Activated CD4-positive, alpha-beta T cell treated with anti-CD3 and anti-CD28 coated beads, Interleukin-2, amount 50 U/mL, for 16 hours (primary cell): Measurements from ENCODE around the gene DSG2.
"Not testable (repeated sequence)": the region's sequence is repeated elsewhere in the genome, so short reads cannot be mapped to it uniquely, and the experiment has no call there.

ENCODE experiments used
- DNase-seq: peaks from one replicate; pipeline ENCODE4 v3.0.0-alpha.2; 2020

The DSG2 gene

DNA sequence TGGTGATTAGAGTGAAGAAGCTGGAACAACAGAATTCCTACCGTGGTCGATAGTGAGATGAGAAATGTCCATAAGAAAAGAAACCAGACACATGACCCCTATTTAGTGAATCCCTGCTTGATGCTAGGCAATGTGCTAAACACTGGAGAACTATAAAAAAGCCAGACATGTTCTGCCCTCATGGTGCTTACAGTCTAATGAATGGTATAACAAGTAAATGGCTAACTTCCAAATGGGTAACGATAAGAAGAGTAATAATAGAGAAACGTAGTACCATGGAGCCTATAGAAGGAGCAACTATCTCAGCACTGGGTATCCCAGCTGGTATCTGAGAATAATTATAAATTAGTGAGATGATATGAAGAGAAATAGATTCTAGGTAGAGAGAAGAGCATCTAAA, 5.0 kb downstream of the DSG2 start:
- DNase-seq = no peak

- no peak for DNase-seq
Observed at GRCh38 chr18:31504455-31505147, 6.6 kb downstream of the DSG2 start.

GRCh38 chr18:31505156-31505555, 7.2 kb downstream of the DSG2 start:
- no peak for DNase-seq

GRCh38 chr18:31506024-31506742, 8.2 kb downstream of the DSG2 start:
- no peak for DNase-seq

GRCh38 chr18:31507124-31507523, 9.1 kb downstream of the DSG2 start:
- DNase-seq = not testable (repeated sequence)

GRCh38 chr18:31508781-31509180, 10.8 kb downstream of the DSG2 start:
- DNase-seq = no peak

DNA sequence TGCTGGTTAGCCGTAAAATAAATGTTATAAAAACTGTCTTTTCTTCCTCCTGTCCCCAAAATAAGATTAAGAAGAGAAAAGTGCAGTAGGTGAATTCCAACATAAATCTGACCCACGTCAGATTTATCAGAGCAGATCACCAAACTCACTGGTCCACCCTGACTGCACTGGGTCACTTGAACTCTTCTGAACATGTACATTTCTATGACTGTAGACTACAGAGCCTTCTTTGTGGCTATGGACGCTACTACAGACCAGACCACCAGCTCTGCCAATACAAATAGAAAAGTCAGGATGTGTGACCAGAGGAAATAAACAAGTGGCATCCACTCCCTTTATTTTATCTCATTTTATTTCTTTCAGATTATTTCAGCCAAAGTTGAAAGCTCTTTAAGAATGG, 11.6 kb downstream of the DSG2 start:
- DNase-seq = no peak

- DNase-seq = no peak
Observed at GRCh38 chr18:31510319-31510718, 12.3 kb downstream of the DSG2 start.

DNA sequence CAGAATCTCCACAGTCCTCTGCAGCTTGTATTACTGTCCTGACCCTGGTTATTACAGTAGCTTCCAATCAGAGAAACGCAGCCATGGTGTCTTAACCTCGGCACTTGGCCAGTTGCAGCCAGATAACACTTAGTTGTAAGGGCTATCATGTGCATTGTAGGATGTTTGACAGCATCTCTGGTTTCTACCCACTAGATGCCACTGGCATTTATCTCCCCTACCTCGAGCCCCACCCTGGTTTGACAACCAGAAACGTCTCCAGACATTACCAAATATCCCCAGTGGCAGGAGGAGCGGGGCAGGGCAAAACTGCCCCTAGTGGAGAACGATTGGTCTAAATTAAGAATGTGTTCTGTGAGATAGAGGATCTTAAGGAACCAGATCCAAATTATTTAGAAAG, 13.1 kb downstream of the DSG2 start:
- DNase-seq = no peak

DNA sequence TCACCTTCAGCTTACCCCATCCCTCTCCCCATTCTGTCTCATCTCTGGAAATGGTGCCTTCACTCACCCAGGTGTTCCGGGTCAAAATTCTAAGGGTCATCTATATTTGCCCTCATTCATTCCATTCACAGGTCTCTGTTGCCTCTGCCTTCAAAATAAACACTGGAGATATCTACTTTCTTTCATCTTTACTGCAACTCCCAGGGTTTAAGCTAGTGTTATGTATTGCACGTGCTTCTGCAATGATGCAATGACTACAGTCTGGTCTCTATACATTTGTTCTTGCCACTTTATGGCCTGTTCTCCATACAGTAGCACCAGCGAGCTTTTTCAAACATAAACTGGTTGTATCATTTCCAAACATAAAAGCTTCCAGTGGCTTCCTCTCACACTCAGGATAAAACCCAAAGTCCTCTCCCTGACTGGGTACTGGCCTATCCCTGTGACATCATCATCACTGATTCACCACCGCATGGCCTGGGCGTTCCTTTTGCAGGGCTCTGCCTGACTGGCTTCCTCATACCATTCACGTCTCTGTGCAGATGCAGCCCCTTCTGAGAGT, 14.3 kb downstream of the DSG2 start:
- no peak for DNase-seq

GRCh38 chr18:31513189-31513935, 15.4 kb downstream of the DSG2 start:
- DNase-seq = no peak

- no peak for DNase-seq
Observed at GRCh38 chr18:31516437-31516836, 18.5 kb downstream of the DSG2 start.

DNA sequence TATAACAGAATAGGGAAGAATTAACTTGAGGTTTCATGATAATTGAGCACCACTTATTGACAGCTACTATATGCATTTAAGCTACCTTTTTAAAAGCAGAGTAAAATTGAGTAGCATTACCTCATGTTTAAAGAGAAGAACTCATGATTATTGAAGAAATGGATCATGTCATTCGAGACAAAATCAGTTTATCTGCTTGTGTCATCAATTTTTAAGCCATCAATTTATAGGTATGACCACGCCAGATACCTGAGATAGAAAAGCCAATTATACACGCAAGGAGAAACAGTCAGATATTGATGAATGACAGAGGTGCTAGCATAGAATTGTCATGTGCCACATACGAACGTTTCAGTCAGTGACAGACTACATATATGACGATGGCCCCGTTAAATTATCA, 28.4 kb downstream of the DSG2 start:
- no peak for DNase-seq

DNA sequence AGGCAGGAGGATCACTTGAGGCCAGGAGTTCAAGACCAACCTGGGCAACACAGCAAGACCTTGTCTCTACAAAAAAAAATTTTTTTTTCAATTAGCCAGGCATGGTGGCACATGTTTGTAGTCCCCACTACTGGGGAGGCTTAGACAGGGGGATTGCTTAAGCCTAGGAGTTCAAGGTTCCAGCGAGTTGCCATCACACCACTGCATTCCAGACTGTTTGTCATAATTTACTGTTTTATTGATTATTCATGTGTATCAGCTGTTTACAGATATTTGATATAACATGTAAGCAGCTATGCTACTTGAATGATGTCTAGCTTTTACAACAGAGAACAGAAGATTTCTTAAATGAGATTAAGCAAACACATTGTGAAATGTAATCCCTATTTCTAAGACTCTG, 35.3 kb downstream of the DSG2 start:
- no peak for DNase-seq

- no peak for DNase-seq
Observed at GRCh38 chr18:31538837-31539236, 40.9 kb downstream of the DSG2 start.

DNA sequence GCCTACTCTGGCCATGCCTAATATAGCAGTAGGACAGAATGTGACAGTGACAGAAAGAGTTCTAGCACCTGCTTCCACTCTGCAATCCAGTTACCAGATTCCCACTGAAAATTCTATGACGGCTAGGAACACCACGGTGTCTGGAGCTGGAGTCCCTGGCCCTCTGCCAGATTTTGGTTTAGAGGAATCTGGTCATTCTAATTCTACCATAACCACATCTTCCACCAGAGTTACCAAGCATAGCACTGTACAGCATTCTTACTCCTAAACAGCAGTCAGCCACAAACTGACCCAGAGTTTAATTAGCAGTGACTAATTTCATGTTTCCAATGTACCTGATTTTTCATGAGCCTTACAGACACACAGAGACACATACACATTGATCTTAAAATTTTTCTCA, 48.5 kb downstream of the DSG2 start:
- no peak for DNase-seq

- DNase-seq = no peak
Observed at GRCh38 chr18:31548853-31549252, 50.9 kb downstream of the DSG2 start.

- no peak for DNase-seq
Observed at GRCh38 chr18:31549416-31549815, 51.4 kb downstream of the DSG2 start.

- DNase-seq = no peak
Observed at GRCh38 chr18:31551883-31552282, 53.9 kb downstream of the DSG2 start.

DNA sequence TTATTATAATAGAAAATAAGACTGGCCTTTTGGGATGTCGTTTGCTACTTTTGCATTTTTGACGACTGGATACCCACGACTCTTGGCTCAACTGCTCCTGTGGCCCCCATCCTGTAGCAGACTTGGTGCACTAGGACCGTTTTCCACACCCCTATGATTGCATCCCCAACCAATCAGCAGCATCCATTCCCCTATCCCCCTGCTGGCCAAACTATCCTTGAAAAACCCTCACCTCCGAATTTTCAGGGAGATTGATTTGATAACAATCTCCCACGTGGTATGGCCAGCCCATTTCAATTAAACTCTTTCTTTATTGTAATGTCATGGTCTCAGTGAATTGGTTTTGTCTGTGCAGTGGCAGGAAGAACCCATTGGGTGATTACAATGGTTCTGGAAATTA, 55.8 kb downstream of the DSG2 start:
- no peak for DNase-seq

- DNase-seq = no peak
Observed at GRCh38 chr18:31554776-31555175, 56.8 kb downstream of the DSG2 start.

DNA sequence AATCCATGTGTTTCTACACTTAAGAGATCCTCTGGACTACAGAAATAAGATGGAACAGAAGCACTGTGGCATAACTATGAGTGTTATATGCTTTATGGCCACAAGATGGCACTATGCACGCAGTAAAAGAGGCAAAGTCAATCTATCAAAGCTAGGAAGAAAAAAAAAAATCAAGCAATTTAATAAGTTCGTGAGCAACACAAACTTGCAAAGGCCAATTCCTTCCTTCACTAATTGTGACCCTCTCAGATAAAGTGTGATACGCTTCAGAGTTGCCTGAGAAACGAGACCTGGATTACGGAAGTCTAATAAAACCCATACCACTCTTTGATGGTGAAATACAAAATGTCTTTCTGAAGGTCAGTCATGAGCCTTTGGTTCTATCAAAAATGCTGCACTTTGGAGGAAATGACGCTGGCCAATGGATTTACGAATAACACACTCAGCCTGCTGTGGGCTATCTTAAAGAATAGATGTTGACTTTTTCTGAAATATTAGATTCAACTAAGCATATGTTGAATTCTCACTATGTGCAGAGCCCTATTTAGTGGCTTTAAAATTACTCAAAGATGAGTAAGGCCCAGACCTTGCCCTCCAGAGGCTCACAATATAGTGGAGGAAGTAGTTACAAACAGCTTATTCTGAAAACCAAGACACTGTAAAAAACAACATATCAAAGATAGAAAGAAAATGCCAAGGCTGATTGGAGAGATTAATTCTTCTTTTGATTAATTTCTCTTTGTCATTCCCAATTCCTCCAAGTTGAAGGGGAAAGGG, 58.2 kb downstream of the DSG2 start:
- DNase-seq = peak; percentile 55

DNA sequence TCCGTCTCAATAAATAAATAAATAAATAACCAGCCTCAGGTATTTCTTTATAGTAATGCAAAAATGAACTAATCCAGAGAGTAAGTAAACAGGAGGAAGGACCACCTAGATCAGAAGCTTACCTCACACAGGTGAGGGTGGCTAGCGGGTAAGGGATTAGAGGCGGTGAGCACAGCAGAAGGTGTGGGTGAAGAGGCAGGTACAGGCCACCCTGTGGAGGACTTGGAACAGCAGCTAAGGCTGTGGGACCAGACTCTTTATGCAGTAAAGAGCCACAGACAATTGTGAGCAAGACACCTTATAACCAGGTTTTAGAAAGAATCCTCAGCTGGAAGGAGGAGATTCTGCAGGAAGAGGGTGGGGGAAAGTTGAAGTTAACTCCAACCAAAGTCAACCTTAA, 59.5 kb downstream of the DSG2 start:
- no peak for DNase-seq
